ENCODE data around the gene CLEC16A.

DNA sequence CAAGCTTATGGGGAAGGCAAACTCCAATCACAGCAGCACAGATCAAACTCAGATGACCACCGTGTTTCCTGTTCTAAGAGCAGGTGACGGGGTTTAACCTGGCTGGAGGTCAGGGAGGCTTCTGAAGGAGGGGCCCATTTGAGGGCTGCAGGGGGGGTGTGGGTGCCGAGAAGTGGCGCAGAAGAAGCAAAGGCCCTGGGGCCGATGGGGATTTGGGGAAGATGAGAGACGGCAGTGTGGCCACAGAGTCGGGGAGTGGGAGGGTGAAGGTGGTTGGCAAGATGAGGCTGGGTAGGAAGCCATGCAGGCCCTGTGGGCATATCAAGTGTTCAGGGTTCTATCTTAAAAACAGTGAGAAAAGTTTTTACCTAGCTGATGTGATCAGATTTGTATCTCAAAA is 122.9 kb downstream of the CLEC16A start:
- TF ChIP-seq POLR2A (IDR thresholded peaks at IDR 0.05; ENCODE audit: low read length): no peak
- no peak for TF ChIP-seq GATA1 (IDR thresholded peaks at IDR 0.05; ENCODE audit: low read depth, low read length)
